Measurements from ENCODE around the gene ATP2C2.

Gene ATP2C2

DNA sequence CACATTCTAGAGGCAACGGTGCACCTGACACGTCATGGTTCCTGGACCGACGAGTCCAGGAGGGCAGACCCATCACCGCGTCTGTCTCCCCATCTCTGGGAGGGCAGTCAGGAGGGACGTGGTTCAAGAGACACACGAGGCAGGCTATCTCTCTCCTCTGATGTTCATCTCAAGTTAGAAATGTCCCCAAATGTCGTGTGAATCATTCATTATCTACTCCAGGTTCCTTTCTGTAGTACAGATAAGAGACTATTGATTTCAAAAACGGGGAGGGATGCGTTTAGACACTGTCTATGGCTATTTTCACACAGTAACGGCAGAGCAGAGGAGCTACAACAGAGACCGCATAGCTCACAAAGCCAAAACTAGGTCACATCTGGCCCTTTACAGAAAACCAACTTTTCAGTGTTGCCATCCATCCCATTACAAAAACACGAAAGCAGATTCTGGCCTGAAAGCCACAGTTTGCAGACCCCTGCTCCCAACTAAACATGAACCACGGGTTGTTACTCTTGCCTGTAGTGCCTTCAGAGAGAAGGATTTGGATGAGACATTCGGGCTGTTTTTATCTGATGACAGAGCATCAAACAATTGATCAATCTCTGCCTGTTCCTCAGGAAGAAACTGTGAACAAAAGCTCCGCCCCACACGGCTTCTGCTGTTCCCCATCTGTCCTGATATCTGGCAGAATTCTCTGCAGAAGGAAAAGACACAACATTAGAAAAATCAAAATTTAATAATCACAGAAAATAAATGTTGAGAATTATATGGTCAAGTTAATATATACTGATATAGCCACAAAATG is 129.3 kb downstream of the ATP2C2 start:
- Histone ChIP-seq H3K4me1 (ENCODE audit: low read depth, poor library complexity, severe bottlenecking) (no peaks in the 10 kb centered on the region), H3K4me2 (no peak overlapping the region), H4K20me1 (ENCODE audit: insufficient read depth) (no peaks in the 10 kb centered on the region), H3K27me3 (ENCODE audit: insufficient read depth, low read depth) (no peaks in the 10 kb centered on the region), H3K27ac (no peak overlapping the region), H3K9ac (no peak overlapping the region), H2AFZ (ENCODE audit: low read depth) (no peak overlapping the region), H3K4me3 (IDR thresholded peaks at IDR 0.05; ENCODE audit: insufficient read depth, low read depth, low read length) (no peak overlapping the region), H3K36me3 (ENCODE audit: insufficient read depth) (no peaks in the 10 kb centered on the region), H3K79me2 (ENCODE audit: insufficient read depth, low read depth) (no peaks in the 10 kb centered on the region)
- TF ChIP-seq, protein P1, sequence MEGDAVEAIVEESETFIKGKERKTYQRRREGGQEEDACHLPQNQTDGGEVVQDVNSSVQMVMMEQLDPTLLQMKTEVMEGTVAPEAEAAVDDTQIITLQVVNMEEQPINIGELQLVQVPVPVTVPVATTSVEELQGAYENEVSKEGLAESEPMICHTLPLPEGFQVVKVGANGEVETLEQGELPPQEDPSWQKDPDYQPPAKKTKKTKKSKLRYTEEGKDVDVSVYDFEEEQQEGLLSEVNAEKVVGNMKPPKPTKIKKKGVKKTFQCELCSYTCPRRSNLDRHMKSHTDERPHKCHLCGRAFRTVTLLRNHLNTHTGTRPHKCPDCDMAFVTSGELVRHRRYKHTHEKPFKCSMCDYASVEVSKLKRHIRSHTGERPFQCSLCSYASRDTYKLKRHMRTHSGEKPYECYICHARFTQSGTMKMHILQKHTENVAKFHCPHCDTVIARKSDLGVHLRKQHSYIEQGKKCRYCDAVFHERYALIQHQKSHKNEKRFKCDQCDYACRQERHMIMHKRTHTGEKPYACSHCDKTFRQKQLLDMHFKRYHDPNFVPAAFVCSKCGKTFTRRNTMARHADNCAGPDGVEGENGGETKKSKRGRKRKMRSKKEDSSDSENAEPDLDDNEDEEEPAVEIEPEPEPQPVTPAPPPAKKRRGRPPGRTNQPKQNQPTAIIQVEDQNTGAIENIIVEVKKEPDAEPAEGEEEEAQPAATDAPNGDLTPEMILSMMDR (conservative IDR thresholded peaks at IDR 0.05; ENCODE audit: low read depth, low read length), result no peak

DNA sequence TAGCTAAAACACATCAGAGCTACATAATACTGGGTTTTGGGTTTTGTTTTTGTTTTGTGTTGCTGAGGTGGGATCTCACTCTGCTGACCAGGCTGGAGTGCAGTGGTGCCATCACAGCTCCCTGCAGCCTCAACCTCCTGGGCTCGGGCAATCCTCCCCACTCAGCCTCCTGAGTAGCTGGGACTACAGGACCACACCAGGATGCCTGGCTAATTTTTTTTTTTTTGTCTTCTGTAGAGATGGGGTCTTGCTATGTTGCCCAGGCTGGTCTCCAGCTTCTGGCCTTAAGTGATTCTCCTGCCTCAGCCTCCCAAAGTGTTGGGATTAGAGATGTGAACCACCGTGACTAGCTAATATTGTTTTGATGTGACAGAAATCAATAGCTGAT is 129.9 kb downstream of the ATP2C2 start:
- no peaks in the 10 kb centered on the region for H3K79me2 ChIP-seq (ENCODE audit: insufficient read depth, low read depth)
- no peak overlapping the region for H3K4me3 ChIP-seq (IDR thresholded peaks at IDR 0.05; ENCODE audit: insufficient read depth, low read depth, low read length)
- no peaks in the 10 kb centered on the region for H3K27me3 ChIP-seq (ENCODE audit: insufficient read depth, low read depth)
- no peak overlapping the region for H2AFZ ChIP-seq (ENCODE audit: low read depth)
- H3K36me3 ChIP-seq (ENCODE audit: insufficient read depth), result no peaks in the 10 kb centered on the region
- no peaks in the 10 kb centered on the region for H4K20me1 ChIP-seq (ENCODE audit: insufficient read depth)
- H3K9ac ChIP-seq, result no peak overlapping the region
- TF ChIP-seq, protein P1 (conservative IDR thresholded peaks at IDR 0.05; ENCODE audit: low read depth, low read length), result no peak
- no peak overlapping the region for H3K27ac ChIP-seq
- no peak overlapping the region for H3K4me2 ChIP-seq
- no peaks in the 10 kb centered on the region for H3K4me1 ChIP-seq (ENCODE audit: low read depth, poor library complexity, severe bottlenecking)

DNA sequence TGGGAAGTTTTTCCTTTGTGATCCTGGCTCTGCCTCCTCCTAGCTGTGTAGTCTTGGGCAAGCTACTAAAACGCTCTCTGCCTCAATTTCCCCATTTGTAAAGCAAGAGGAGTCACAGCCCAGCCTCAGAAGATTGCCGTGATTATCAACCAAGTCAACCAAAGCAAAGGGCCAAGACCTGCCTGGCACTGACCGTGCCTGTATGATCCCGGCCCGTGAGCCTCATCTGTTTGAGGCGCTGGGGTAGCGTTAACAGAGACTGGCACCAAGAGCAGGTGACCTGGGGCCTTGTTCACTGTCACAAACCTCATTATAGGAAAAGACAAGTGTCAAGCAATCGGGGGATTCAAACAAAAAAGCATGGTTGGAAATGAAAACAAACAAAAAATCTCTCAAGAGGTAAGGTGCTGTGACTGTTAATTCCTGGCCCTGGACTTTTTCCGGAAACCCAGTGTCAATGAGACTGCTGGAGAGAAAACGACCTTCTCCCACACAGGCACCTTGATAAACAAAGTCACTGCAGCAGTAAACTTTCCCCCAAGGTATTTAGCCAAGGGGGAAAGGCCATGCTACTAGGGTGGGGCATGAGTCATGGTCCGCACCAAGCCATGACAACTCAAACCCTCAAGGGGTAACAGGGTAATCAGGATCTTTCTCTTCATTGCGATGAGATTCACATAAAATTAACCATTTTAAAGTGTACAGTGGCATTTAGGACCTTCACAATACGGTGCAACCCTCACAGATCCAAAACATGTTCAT is 130.7 kb downstream of the ATP2C2 start:
- H3K4me2 ChIP-seq, result no peak overlapping the region
- H3K27me3 ChIP-seq (ENCODE audit: insufficient read depth, low read depth), result no peaks in the 10 kb centered on the region
- no peak overlapping the region for H2AFZ ChIP-seq (ENCODE audit: low read depth)
- no peaks in the 10 kb centered on the region for H4K20me1 ChIP-seq (ENCODE audit: insufficient read depth)
- no peak overlapping the region for H3K9ac ChIP-seq
- H3K36me3 ChIP-seq (ENCODE audit: insufficient read depth), result no peaks in the 10 kb centered on the region
- no peaks in the 10 kb centered on the region for H3K79me2 ChIP-seq (ENCODE audit: insufficient read depth, low read depth)
- TF ChIP-seq, protein P1 (conservative IDR thresholded peaks at IDR 0.05; ENCODE audit: low read depth, low read length), result no peak
- no peak overlapping the region for H3K27ac ChIP-seq
- H3K4me3 ChIP-seq (IDR thresholded peaks at IDR 0.05; ENCODE audit: insufficient read depth, low read depth, low read length), result no peak overlapping the region
- H3K4me1 ChIP-seq (ENCODE audit: low read depth, poor library complexity, severe bottlenecking), result peaks cover 7% of the 10 kb centered on the region

DNA sequence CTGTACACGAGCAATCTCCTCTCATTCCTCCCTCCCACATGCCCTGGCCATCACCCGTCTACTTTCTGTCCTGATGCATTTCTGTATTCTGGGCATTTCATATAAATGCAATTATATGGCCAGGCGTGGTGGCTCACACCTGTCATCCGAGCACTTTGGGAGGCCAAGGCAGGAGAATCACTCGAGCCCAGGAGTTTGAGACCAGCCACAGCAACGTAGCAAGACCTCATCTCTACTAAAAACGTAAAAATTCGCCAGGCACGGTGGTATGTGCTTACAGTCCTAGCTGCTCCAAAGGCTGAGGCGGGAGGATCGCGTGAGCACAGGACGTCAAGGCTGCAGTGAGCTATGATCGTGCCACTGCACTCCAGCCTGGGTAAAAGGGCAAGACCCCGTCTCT is 131.3 kb downstream of the ATP2C2 start:
- no peak overlapping the region for H3K9ac ChIP-seq
- H3K4me2 ChIP-seq, result no peak overlapping the region
- H3K27ac ChIP-seq, result no peak overlapping the region
- H3K79me2 ChIP-seq (ENCODE audit: insufficient read depth, low read depth), result no peaks in the 10 kb centered on the region
- H3K27me3 ChIP-seq (ENCODE audit: insufficient read depth, low read depth), result no peaks in the 10 kb centered on the region
- peaks cover 7% of the 10 kb centered on the region for H3K4me1 ChIP-seq (ENCODE audit: low read depth, poor library complexity, severe bottlenecking)
- no peak overlapping the region for H3K4me3 ChIP-seq (IDR thresholded peaks at IDR 0.05; ENCODE audit: insufficient read depth, low read depth, low read length)
- H4K20me1 ChIP-seq (ENCODE audit: insufficient read depth), result no peaks in the 10 kb centered on the region
- H3K36me3 ChIP-seq (ENCODE audit: insufficient read depth), result no peaks in the 10 kb centered on the region
- H2AFZ ChIP-seq (ENCODE audit: low read depth), result no peak overlapping the region
- TF ChIP-seq, protein P1 (conservative IDR thresholded peaks at IDR 0.05; ENCODE audit: low read depth, low read length), result no peak

Measured in KMS-11 (cell line).